Stomach (tissue), 9 donors: ENCODE measurements around the gene DLG2. TPM values are rescaled to one million over a fixed set of nuclear protein-coding genes. Genes with fewer than 3 reads are reported as not detected.

ENCODE experiments used
- DNase-seq, 2 donors: peaks; one replicate each; pipeline versions ENCODE4 v3.0.0 to v3.0.0-alpha.2; 2013 to 2019
- H3K27ac ChIP-seq, 5 donors: fragments of 200-600 bp in 4 of 5; sonication (generic) in 4 of 5; one replicate each; pipeline ENCODE4 v1.5.1; 2013 to 2019; ENCODE audit warnings: mild to moderate bottlenecking in 1 of 5, moderate library complexity in 1 of 5
- H3K27me3 ChIP-seq, 3 donors: fragments of 200-600 bp; sonication (generic); one replicate each; pipeline ENCODE4 v1.5.1; 2017 to 2019; ENCODE audit warnings: mixed run types in 1 of 3
- H3K36me3 ChIP-seq, 4 donors: fragments of 200-600 bp; sonication (generic); 1 replicate in 3 of 4; 2 replicates in 1 of 4; pipeline ENCODE4 v1.5.1; 2016 to 2019
- H3K4me1 ChIP-seq, 4 donors: fragments of 200-600 bp; sonication (generic); one replicate each; pipeline ENCODE4 v1.5.1; 2016 to 2019
- H3K4me3 ChIP-seq, 4 donors: fragments of 200-600 bp; sonication (generic) in 3 of 4; one replicate each; pipeline ENCODE4 v1.5.1; 2016 to 2019; ENCODE audit warnings: mild to moderate bottlenecking in 1 of 4
- H3K9me3 ChIP-seq, 4 donors: fragments of 200-600 bp; sonication (generic); one replicate each; pipeline ENCODE4 v1.5.1; 2016 to 2019
- EP300 ChIP-seq: sonication (generic); formaldehyde crosslinking; IDR thresholded peaks from one replicate; pipeline ENCODE4 v1.6.1; 2017; ENCODE audit warnings: antibody characterized with exemption
- POLR2A ChIP-seq, 4 donors: fragments of 450-650 bp; IDR thresholded peaks; one replicate each; pipeline ENCODE4 v1.6.1; 2016; ENCODE audit warnings: antibody characterized with exemption in 4 of 4, control low read depth in 2 of 4, mild to moderate bottlenecking in 1 of 4, moderate library complexity in 1 of 4
- POLR2AphosphoS5 ChIP-seq, 3 donors: sonication (generic); formaldehyde crosslinking; IDR thresholded peaks; one replicate each; pipeline ENCODE4 v1.6.1; 2016; ENCODE audit warnings: antibody characterized with exemption in 3 of 3
- WGBS, 5 donors: extraction: QIAGEN DNeasy Blood & Tissue Kit in 3 of 5; methylation state at CpG; one replicate each; pipeline versions ENCODE4 v1.1.5 to v1.1.7; 2013 to 2018; 5-methylcytosine and 5-hydroxymethylcytosine counted together
- intact Hi-C: fragments of 100-400 bp; cut with DNase I; formaldehyde crosslinking; loops from one replicate; pipeline ENCODE4 v1.15.1; 2023; ENCODE audit warnings: low total_unique reads
- polyA plus RNA-seq, 3 donors: library from polyadenylated mRNA; stranded (reverse); fragments of 200-250 nt; gene quantifications; one replicate each; pipeline ENCODE4 v1.2.3, GENCODE V29; 2013
- total RNA-seq, 5 donors: library from RNA; depleted of rRNA; stranded (reverse); fragments of >200 nt; gene quantifications; one replicate each; pipeline versions ENCODE4 v1.1.0 to v1.2.3, GENCODE V29; 2014 to 2016
- TF ChIP-seq, protein P1 (sequence below), 7 experiments: fragments of 450-650 bp in 4 of 7; fragments of 200-600 bp in 3 of 7; sonication (generic) in 3 of 7; IDR thresholded peaks; one replicate each; pipeline ENCODE4 v1.5.1; 2016 to 2019; ENCODE audit warnings: antibody characterized with exemption in 7 of 7, control low read depth in 2 of 7, mild to moderate bottlenecking in 1 of 7
- donor health status: healthy with polysubstance abuse.
- donor health status: Bipolar disorder and iron deficiency.
- donor health status: healthy.

DLG2 gene
- total and polyA plus RNA-seq, 8 donors: 1.3 to 19.1 (median 3.5) TPM

GRCh38 chr11:85133636-85134035, 493.5 kb downstream of the DLG2 start:
- H3K27ac ChIP-seq: no peak overlapping the region
- H3K4me3 ChIP-seq: no peak overlapping the region
- H3K9me3 ChIP-seq: no peaks in the 10 kb centered on the region
- TF ChIP-seq POLR2AphosphoS5 (IDR thresholded peaks at IDR 0.05) (no peak), EP300 (no peak), POLR2A (IDR thresholded peaks at IDR 0.05) (no peak)
- TF ChIP-seq, protein P1, sequence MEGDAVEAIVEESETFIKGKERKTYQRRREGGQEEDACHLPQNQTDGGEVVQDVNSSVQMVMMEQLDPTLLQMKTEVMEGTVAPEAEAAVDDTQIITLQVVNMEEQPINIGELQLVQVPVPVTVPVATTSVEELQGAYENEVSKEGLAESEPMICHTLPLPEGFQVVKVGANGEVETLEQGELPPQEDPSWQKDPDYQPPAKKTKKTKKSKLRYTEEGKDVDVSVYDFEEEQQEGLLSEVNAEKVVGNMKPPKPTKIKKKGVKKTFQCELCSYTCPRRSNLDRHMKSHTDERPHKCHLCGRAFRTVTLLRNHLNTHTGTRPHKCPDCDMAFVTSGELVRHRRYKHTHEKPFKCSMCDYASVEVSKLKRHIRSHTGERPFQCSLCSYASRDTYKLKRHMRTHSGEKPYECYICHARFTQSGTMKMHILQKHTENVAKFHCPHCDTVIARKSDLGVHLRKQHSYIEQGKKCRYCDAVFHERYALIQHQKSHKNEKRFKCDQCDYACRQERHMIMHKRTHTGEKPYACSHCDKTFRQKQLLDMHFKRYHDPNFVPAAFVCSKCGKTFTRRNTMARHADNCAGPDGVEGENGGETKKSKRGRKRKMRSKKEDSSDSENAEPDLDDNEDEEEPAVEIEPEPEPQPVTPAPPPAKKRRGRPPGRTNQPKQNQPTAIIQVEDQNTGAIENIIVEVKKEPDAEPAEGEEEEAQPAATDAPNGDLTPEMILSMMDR (IDR thresholded peaks at IDR 0.05): no peak
- no peaks in the 10 kb centered on the region for H3K27me3 ChIP-seq
- H3K4me1 ChIP-seq: peaks cover 0 to 7% (median 0%) of the 10 kb centered on the region in 4 donors
- WGBS, 5 donors: 24 to 41% (median 33%) methylated on average over 1 of the region's 1 CpG
- no peaks in the 10 kb centered on the region for H3K36me3 ChIP-seq
- intact Hi-C loops: no loop called here
- peak in 1 of 2 donors; percentile 6 for DNase-seq

GRCh38 chr11:85132851-85133585, 494.1 kb downstream of the DLG2 start:
- intact Hi-C loops: no loop called here
- Histone ChIP-seq H3K4me1 (peaks cover 0 to 7% (median 0%) of the 10 kb centered on the region in 4 donors), H3K36me3 (no peaks in the 10 kb centered on the region), H3K4me3 (peak overlapping the region in 1 of 4 donors; percentile 15), H3K9me3 (no peaks in the 10 kb centered on the region), H3K27ac (peak overlapping the region in 1 of 5 donors; percentile 7), H3K27me3 (no peaks in the 10 kb centered on the region)
- TF ChIP-seq EP300 (no peak), POLR2AphosphoS5 (IDR thresholded peaks at IDR 0.05) (no peak), POLR2A (IDR thresholded peaks at IDR 0.05) (no peak)
- TF ChIP-seq, protein P1 (IDR thresholded peaks at IDR 0.05): no peak
- DNase-seq: peak in 1 of 2 donors; percentile 29
- 34 to 44% (median 39%) methylated on average over 15 of the region's 15 CpGs for WGBS, 5 donors

GRCh38 chr11:85127349-85127748, 499.8 kb downstream of the DLG2 start:
- H3K4me1 ChIP-seq: peaks cover 0 to 1% (median 0%) of the 10 kb centered on the region in 4 donors
- no peak for DNase-seq
- H3K36me3 ChIP-seq: no peaks in the 10 kb centered on the region
- TF ChIP-seq, protein P1 (IDR thresholded peaks at IDR 0.05): no peak
- no peak for TF ChIP-seq POLR2A (IDR thresholded peaks at IDR 0.05)
- TF ChIP-seq POLR2AphosphoS5 (IDR thresholded peaks at IDR 0.05): no peak
- no peak for TF ChIP-seq EP300
- 56 to 82% (median 58%) methylated on average over 2 of the region's 2 CpGs for WGBS, 5 donors
- H3K4me3 ChIP-seq: no peak overlapping the region
- no peak overlapping the region for H3K27ac ChIP-seq
- H3K9me3 ChIP-seq: no peaks in the 10 kb centered on the region
- H3K27me3 ChIP-seq: no peaks in the 10 kb centered on the region
- intact Hi-C loops: no loop called here

DNA sequence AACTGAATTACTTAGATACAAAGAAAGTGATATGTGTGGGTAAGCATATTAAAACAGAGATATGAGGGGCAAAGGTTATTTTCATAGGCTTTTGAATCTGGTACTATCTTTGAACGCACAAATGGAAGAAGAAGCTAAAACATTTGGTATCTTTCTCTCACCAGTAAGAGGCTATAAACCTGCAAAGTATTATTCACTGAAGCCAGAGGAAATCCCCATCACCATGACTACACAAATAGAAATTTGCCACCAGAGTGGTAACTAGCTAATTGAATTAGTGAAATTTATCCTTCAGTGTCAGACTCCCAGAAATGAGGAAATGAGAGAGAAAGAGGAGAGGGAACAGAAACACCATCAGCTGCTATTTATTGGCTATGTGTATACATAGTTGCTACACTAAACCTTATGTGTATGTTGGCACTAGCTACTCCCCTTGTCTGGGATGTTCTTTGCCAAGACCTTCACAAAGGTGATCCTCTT, 503.4 kb downstream of the DLG2 start:
- no peak for TF ChIP-seq POLR2AphosphoS5 (IDR thresholded peaks at IDR 0.05)
- no peak for TF ChIP-seq POLR2A (IDR thresholded peaks at IDR 0.05)
- no peak for TF ChIP-seq EP300
- TF ChIP-seq, protein P1 (IDR thresholded peaks at IDR 0.05): no peak
- no peak overlapping the region for H3K4me3 ChIP-seq
- intact Hi-C loops: no loop called here
- H3K36me3 ChIP-seq: no peaks in the 10 kb centered on the region
- no peaks in the 10 kb centered on the region for H3K27me3 ChIP-seq
- no peaks in the 10 kb centered on the region for H3K4me1 ChIP-seq
- no peaks in the 10 kb centered on the region for H3K9me3 ChIP-seq
- WGBS, 5 donors: 17 to 32% (median 27%) methylated on average over 1 of the region's 1 CpG
- H3K27ac ChIP-seq: no peak overlapping the region
- DNase-seq: peak in 1 of 2 donors; percentile 14
